ENCODE results near the gene NT5M.

Gene NT5M

DNA sequence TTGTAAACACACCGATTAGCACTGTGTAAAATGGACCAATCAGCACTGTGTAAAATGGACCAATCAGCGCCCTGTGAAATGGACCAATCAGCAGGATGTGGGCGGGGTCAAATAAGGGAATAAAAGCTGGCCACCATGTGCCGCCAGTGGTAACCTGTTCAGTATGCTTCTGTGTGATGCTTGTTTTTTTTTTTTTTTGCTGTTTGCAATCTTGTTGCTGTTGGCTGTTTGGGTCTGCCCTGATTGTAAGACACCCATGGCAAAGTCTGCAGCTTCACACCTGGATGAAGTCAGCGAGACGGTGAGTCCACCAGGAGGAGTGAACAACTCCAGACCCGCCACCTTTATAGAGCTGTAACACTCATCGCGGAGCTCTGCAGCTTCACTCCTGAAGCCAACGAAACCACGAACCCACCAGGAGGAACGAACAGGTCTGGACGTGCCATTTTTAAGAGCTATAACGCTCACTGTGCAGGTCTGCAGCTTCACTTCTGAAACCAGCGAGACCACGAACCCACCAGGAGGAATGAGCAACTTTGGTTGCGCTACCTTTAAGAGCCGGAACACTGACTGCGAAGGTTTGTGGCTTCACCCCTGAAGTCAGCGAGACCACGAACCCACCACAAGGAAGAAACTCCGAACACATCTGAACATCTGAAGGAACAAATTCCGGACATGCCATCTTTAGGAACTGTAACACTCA lies 88.6 kb downstream of the NT5M start:
- Histone ChIP-seq H2BK15ac (ENCODE audit: low read length) (no peak overlapping the region), H4K91ac (ENCODE audit: low read depth, low read length, poor library complexity) (no peak overlapping the region), H3K4me3 (ENCODE audit: low read length in 2 of 2) (no peak overlapping the region), H3K36me3 (replicated peaks in 1 of 2; ENCODE audit: control insufficient read depth in 2 of 2, insufficient read depth in 2 of 2, low read length in 2 of 2) (no peaks in the 10 kb centered on the region), H2BK12ac (ENCODE audit: low read length) (no peak overlapping the region), H3K18ac (ENCODE audit: low read length) (no peak overlapping the region), H3K23ac (ENCODE audit: low read depth, low read length, poor library complexity) (no peak overlapping the region), H3K9me3 (replicated peaks in 1 of 2; ENCODE audit: control insufficient read depth in 2 of 2, insufficient read depth in 1 of 2, low read depth in 1 of 2, low read length in 2 of 2) (peaks cover 0 to 7% of the 10 kb centered on the region in 2 donors), H2AK5ac (ENCODE audit: low read depth, low read length) (no peak overlapping the region), H3K79me1 (ENCODE audit: low read depth, low read length) (peaks cover 3% of the 10 kb centered on the region), H3K27me3 (ENCODE audit: control insufficient read depth in 3 of 3, insufficient read depth in 3 of 3, low read depth in 1 of 3, low read length in 3 of 3) (no peaks in the 10 kb centered on the region), H4K8ac (ENCODE audit: low read depth, low read length) (no peak overlapping the region), H2BK120ac (ENCODE audit: low read depth, low read length) (no peak overlapping the region), H2AFZ (ENCODE audit: low read length) (peak overlapping the region; percentile 24), H3K4ac (ENCODE audit: low read length) (no peak overlapping the region), H3K27ac (replicated peaks; ENCODE audit: low read length) (no peak overlapping the region), H3K9ac (ENCODE audit: low read depth, low read length, poor library complexity) (no peak overlapping the region), H3K14ac (ENCODE audit: low read length) (no peak overlapping the region), H3K4me2 (ENCODE audit: insufficient read depth, low read length, poor library complexity, severe bottlenecking) (no peak overlapping the region), H2BK5ac (ENCODE audit: low read length) (no peak overlapping the region), H3K4me1 (ENCODE audit: control insufficient read depth in 2 of 2, insufficient read depth in 1 of 2, low read depth in 1 of 2, low read length in 2 of 2) (peaks cover 0 to 5% of the 10 kb centered on the region in 2 donors)
- no CpG with 5 or more reads among the region's 23 CpGs for WGBS, 2 donors (ENCODE audit: extremely low coverage in 2 of 2, insufficient read length in 2 of 2, insufficient replicate concordance in 1 of 2)
- DNase-seq (ENCODE audit: low spot score): no peak

DNA sequence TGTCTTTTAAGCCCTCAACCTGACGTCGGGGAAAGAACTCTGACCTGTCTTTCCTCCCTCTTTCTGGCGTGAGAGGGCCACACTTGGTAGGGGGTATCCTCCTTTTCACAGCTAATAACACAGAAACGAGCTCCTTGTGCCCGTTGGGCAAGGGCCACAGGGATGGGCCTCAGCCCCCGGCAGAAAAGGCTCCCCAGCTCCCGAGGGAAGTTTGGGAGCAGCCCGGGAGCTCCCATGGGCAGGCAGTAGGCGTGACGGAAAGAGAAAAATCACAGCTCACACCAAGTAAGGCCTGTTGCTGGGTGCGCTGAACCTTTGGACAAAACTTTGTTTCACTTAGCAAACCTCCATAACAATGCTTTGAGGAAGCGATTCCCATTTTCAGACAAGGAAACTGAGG lies 90.8 kb downstream of the NT5M start:
- H3K14ac ChIP-seq (ENCODE audit: low read length): no peak overlapping the region
- H2BK15ac ChIP-seq (ENCODE audit: low read length): no peak overlapping the region
- no peaks in the 10 kb centered on the region for H3K36me3 ChIP-seq (replicated peaks in 1 of 2; ENCODE audit: control insufficient read depth in 2 of 2, insufficient read depth in 2 of 2, low read length in 2 of 2)
- H2AFZ ChIP-seq (ENCODE audit: low read length): no peak overlapping the region
- H3K9me3 ChIP-seq (replicated peaks in 1 of 2; ENCODE audit: control insufficient read depth in 2 of 2, insufficient read depth in 1 of 2, low read depth in 1 of 2, low read length in 2 of 2): peaks cover 0 to 7% of the 10 kb centered on the region in 2 donors
- no peak overlapping the region for H2AK5ac ChIP-seq (ENCODE audit: low read depth, low read length)
- no peak overlapping the region for H3K4me3 ChIP-seq (ENCODE audit: low read length in 2 of 2)
- no peak overlapping the region for H3K23ac ChIP-seq (ENCODE audit: low read depth, low read length, poor library complexity)
- no peaks in the 10 kb centered on the region for H3K79me1 ChIP-seq (ENCODE audit: low read depth, low read length)
- no peak overlapping the region for H2BK120ac ChIP-seq (ENCODE audit: low read depth, low read length)
- DNase-seq (ENCODE audit: low spot score): no peak
- no peak overlapping the region for H3K4ac ChIP-seq (ENCODE audit: low read length)
- no peak overlapping the region for H2BK12ac ChIP-seq (ENCODE audit: low read length)
- no peak overlapping the region for H2BK5ac ChIP-seq (ENCODE audit: low read length)
- no peaks in the 10 kb centered on the region for H3K4me1 ChIP-seq (ENCODE audit: control insufficient read depth in 2 of 2, insufficient read depth in 1 of 2, low read depth in 1 of 2, low read length in 2 of 2)
- H3K9ac ChIP-seq (ENCODE audit: low read depth, low read length, poor library complexity): no peak overlapping the region
- no peak overlapping the region for H3K4me2 ChIP-seq (ENCODE audit: insufficient read depth, low read length, poor library complexity, severe bottlenecking)
- no peak overlapping the region for H4K91ac ChIP-seq (ENCODE audit: low read depth, low read length, poor library complexity)
- H3K27ac ChIP-seq (replicated peaks; ENCODE audit: low read length): no peak overlapping the region
- H3K27me3 ChIP-seq (ENCODE audit: control insufficient read depth in 3 of 3, insufficient read depth in 3 of 3, low read depth in 1 of 3, low read length in 3 of 3): peaks cover 0 to 13% (median 0%) of the 10 kb centered on the region in 3 experiments
- no peak overlapping the region for H4K8ac ChIP-seq (ENCODE audit: low read depth, low read length)
- no CpG with 5 or more reads among the region's 12 CpGs for WGBS, 2 donors (ENCODE audit: extremely low coverage in 2 of 2, insufficient read length in 2 of 2, insufficient replicate concordance in 1 of 2)
- H3K18ac ChIP-seq (ENCODE audit: low read length): no peak overlapping the region

DNA sequence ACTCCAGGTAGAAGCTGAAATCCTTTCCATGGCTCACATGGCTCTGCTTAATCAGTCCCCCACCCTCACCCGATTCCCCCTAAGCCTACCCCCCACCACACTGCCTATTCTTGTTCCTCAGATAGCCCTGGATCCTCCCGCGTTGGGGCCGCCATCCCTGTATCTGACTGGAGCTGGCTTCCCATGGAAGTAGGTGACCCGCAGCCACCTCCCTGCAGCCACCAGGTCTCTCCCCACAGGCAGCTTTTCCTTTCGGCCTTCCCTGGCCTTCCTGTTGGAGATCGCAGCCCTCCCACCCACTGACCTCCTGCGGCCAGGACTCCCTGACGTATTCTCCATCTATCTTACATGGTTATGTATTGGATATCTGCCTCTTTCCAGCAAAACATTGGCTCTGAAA lies 91.3 kb downstream of the NT5M start:
- Histone ChIP-seq H3K4me1 (ENCODE audit: control insufficient read depth in 2 of 2, insufficient read depth in 1 of 2, low read depth in 1 of 2, low read length in 2 of 2) (no peaks in the 10 kb centered on the region), H3K4me2 (ENCODE audit: insufficient read depth, low read length, poor library complexity, severe bottlenecking) (no peak overlapping the region), H3K9me3 (replicated peaks in 1 of 2; ENCODE audit: control insufficient read depth in 2 of 2, insufficient read depth in 1 of 2, low read depth in 1 of 2, low read length in 2 of 2) (peaks cover 0 to 7% of the 10 kb centered on the region in 2 donors), H2BK15ac (ENCODE audit: low read length) (no peak overlapping the region), H3K18ac (ENCODE audit: low read length) (no peak overlapping the region), H3K23ac (ENCODE audit: low read depth, low read length, poor library complexity) (no peak overlapping the region), H3K4me3 (ENCODE audit: low read length in 2 of 2) (no peak overlapping the region), H3K27ac (replicated peaks; ENCODE audit: low read length) (no peak overlapping the region), H2BK5ac (ENCODE audit: low read length) (no peak overlapping the region), H2BK120ac (ENCODE audit: low read depth, low read length) (peak overlapping the region; percentile 30), H2AK5ac (ENCODE audit: low read depth, low read length) (no peak overlapping the region), H3K79me1 (ENCODE audit: low read depth, low read length) (no peaks in the 10 kb centered on the region), H2AFZ (ENCODE audit: low read length) (no peak overlapping the region), H2BK12ac (ENCODE audit: low read length) (no peak overlapping the region), H3K9ac (ENCODE audit: low read depth, low read length, poor library complexity) (no peak overlapping the region), H3K27me3 (ENCODE audit: control insufficient read depth in 3 of 3, insufficient read depth in 3 of 3, low read depth in 1 of 3, low read length in 3 of 3) (peaks cover 0 to 14% (median 0%) of the 10 kb centered on the region in 3 experiments), H4K91ac (ENCODE audit: low read depth, low read length, poor library complexity) (no peak overlapping the region), H3K36me3 (replicated peaks in 1 of 2; ENCODE audit: control insufficient read depth in 2 of 2, insufficient read depth in 2 of 2, low read length in 2 of 2) (no peaks in the 10 kb centered on the region), H4K8ac (ENCODE audit: low read depth, low read length) (no peak overlapping the region), H3K14ac (ENCODE audit: low read length) (no peak overlapping the region), H3K4ac (ENCODE audit: low read length) (no peak overlapping the region)
- no CpG with 5 or more reads among the region's 9 CpGs for WGBS, 2 donors (ENCODE audit: extremely low coverage in 2 of 2, insufficient read length in 2 of 2, insufficient replicate concordance in 1 of 2)
- no peak for DNase-seq (ENCODE audit: low spot score)

DNA sequence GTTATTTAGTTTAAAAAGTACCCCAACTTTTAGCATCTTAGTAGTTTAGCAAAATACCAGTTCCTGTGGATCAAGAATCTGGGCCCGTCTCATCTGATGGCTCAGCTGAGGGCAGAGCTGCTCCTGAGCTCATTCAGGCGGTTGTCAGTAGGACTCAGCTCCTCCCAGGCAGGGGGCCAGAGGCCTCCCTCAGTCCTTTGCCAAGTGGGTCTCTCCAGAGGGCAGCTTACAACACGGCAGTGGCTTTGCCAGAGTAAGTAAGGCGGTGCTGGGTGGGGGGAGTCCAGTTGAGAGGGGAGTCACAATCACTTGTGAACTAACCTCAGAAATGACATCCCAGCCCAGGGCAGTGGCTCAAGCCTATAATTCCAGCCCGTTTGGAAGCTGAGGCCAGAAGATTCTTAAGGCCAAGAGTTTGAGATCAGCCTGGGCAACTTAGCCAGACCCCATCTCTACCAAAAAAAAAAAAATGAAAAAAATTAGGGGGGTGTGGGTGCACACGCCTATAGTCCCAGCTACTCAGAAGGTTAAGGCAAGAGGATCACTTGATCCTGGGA lies 92.2 kb downstream of the NT5M start:
- no peak overlapping the region for H2BK5ac ChIP-seq (ENCODE audit: low read length)
- H4K91ac ChIP-seq (ENCODE audit: low read depth, low read length, poor library complexity): no peak overlapping the region
- H3K4me2 ChIP-seq (ENCODE audit: insufficient read depth, low read length, poor library complexity, severe bottlenecking): no peak overlapping the region
- no peaks in the 10 kb centered on the region for H3K79me1 ChIP-seq (ENCODE audit: low read depth, low read length)
- no peaks in the 10 kb centered on the region for H3K4me1 ChIP-seq (ENCODE audit: control insufficient read depth in 2 of 2, insufficient read depth in 1 of 2, low read depth in 1 of 2, low read length in 2 of 2)
- H3K4me3 ChIP-seq (ENCODE audit: low read length in 2 of 2): no peak overlapping the region
- DNase-seq (ENCODE audit: low spot score): no peak
- no peak overlapping the region for H2AFZ ChIP-seq (ENCODE audit: low read length)
- H2BK120ac ChIP-seq (ENCODE audit: low read depth, low read length): no peak overlapping the region
- peaks cover 0 to 7% of the 10 kb centered on the region in 2 donors for H3K9me3 ChIP-seq (replicated peaks in 1 of 2; ENCODE audit: control insufficient read depth in 2 of 2, insufficient read depth in 1 of 2, low read depth in 1 of 2, low read length in 2 of 2)
- H2AK5ac ChIP-seq (ENCODE audit: low read depth, low read length): no peak overlapping the region
- no peak overlapping the region for H2BK12ac ChIP-seq (ENCODE audit: low read length)
- H3K36me3 ChIP-seq (replicated peaks in 1 of 2; ENCODE audit: control insufficient read depth in 2 of 2, insufficient read depth in 2 of 2, low read length in 2 of 2): no peaks in the 10 kb centered on the region
- no CpG with 5 or more reads among the region's 6 CpGs for WGBS, 2 donors (ENCODE audit: extremely low coverage in 2 of 2, insufficient read length in 2 of 2, insufficient replicate concordance in 1 of 2)
- no peak overlapping the region for H3K18ac ChIP-seq (ENCODE audit: low read length)
- H3K27me3 ChIP-seq (ENCODE audit: control insufficient read depth in 3 of 3, insufficient read depth in 3 of 3, low read depth in 1 of 3, low read length in 3 of 3): peaks cover 0 to 22% (median 0%) of the 10 kb centered on the region in 3 experiments
- H3K14ac ChIP-seq (ENCODE audit: low read length): no peak overlapping the region
- no peak overlapping the region for H3K23ac ChIP-seq (ENCODE audit: low read depth, low read length, poor library complexity)
- H3K9ac ChIP-seq (ENCODE audit: low read depth, low read length, poor library complexity): no peak overlapping the region
- no peak overlapping the region for H2BK15ac ChIP-seq (ENCODE audit: low read length)
- H4K8ac ChIP-seq (ENCODE audit: low read depth, low read length): no peak overlapping the region
- no peak overlapping the region for H3K27ac ChIP-seq (replicated peaks; ENCODE audit: low read length)
- H3K4ac ChIP-seq (ENCODE audit: low read length): no peak overlapping the region

Data from neuronal stem cell (in vitro differentiated cells).